Activated CD8-positive, alpha-beta memory T cell treated with anti-CD3 and anti-CD28 coated beads, Interleukin-2, amount 50 U/mL, for 1 hour (primary cell): ENCODE data around the gene POU2F2.
A peak's percentile ranks its signal among the peaks of the same experiment; 100 is the strongest.

Experiments
- DNase-seq: peaks from one replicate; pipeline ENCODE4 v3.0.0-alpha.2; 2020; ENCODE audit errors: extremely low read depth

The POU2F2 gene

GRCh38 chr19:42132030-42132628, at the start of gene POU2F2:
POU2F2 (minus strand) TSS chr19:42132446; CDS start chr19:42132411, 35 bp downstream.
- DNase-seq, result peak; percentile 78

DNA sequence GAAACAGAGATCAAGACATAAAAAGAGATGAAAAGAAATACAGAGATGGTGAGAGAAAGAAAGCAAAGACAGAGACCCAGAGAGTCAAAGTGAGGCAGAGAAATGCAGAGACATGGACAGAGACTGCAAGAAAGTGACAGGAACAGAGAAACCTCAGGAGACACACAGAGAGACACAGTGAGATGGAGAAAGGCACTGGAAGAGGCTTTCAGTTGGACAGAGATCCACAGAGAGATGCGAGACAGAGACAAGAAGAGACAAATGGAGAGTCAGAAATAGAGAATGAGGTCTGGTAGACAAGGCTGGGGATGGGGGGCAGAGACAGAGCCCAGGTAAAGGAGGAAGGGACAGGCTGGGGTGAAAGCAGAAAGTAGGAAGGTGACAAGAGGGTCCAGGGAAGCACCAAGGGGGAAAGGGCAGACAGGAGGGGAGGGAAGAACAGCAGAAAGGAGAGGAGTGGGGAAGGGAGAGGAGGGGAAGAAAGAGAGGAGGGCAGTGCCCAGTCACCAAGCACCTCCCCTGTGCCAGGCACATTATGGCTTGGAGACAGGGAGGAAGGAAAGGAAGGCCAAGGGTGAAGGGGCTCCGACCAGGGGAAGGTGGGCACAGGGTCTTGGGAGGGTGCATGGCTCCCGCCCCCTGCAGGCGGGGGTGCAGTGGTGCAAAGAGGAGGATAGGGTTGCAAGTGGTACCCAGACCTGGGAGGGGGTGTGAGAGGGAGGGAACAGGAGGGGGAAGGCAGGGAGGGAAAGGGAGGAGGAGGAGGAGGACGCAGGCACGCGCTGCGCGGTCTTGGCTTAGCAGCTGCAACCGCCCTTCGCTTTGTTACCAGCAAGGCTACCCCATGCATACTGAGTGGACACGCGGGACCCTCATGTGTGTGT, 46.8 kb upstream of the POU2F2 start:
- DNase-seq, result no peak

DNA sequence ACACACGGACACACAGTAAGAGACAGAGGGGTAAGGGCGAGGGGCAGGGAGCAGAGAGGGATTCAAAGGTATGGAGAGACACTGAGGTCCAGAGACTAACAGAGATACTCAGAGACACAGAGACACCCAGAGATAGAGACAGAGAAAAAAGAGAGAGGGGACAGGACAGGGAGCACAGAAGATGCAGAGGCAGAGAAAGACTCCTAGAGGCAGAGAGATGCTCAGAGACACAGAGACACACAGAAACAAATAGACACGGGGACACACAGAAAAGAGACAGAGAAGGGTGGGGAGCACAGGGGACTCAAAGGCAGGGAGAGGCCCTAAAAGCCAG, 45.4 kb upstream of the POU2F2 start:
- DNase-seq, result no peak

DNA sequence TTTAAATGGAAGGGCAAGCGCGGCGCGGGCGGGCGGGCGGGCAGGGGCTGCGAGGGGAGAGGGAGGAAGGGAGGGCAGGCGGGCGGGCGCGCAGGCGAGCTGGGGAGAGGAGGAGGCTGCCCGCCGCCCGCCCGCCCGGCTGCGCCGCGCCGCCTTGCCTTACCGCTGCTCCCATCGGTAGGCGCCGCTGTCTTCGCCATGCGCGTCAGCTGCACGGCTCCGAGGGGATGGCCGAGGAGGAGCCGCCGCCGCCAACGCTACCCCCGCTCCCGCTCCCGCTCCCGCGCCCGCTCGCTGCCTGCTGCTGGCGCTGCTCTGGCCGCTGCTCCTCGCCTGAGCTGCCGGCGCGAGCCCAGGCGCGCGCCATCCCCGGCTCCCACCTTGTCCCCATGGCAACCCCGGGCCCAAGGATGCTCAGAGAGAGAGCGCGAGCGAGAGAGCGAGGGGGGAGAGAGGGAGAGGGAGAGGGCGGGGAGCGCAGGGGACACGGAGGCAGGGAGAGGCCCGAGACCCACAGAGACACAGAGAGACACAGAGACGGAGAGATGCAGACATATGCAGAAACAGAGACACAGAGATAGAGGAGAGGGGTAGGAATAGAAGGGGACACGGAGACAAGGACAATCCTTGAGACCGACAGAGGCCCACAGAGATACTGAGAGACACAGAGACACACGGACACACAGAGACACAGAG, 44.9 kb upstream of the POU2F2 start:
- peak; percentile 31 for DNase-seq

DNA sequence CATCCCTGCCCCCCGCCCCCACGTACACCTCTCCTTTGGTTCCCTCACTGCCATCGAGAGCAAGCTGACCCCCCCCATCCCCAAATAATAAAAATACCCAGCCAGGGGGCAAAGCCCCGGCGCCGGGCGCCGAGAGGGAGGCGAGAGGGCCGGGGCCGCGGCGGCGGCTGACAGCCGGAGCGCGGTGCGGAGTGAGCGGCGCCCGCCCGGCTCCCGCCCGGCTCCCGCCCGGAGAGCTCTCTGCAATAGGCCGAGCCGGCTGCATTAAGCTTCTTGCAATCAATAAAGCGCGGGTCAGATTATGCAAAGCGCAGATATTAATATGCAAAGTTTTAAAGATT, 44.4 kb upstream of the POU2F2 start:
- no peak for DNase-seq

- no peak for DNase-seq
Observed at GRCh38 chr19:42175952-42176648, 43.9 kb upstream of the POU2F2 start.

- DNase-seq, result no peak
Observed at GRCh38 chr19:42174958-42175734, 42.9 kb upstream of the POU2F2 start.

- DNase-seq, result no peak
Observed at GRCh38 chr19:42174188-42174587, 41.9 kb upstream of the POU2F2 start.

- DNase-seq, result no peak
Observed at GRCh38 chr19:42173695-42174094, 41.4 kb upstream of the POU2F2 start.

DNA sequence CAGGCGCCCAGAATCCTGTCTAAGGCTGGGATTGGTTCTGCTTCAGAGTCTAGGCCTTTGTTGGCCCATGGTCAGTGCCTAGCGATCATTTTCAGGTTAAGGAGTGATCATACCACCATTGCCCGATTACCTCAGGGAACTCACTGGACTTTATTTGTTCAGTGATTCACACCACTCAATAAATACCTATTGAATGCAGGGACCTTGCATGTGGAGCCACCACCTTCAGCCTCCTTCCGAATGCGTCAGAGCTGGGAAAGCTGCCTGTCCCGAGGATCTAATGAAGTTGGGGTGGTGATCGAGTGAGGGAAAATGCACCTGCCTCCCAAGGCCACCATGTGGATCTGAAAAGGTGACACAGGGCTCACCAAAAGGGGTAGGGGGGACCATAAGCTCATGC, 40.0 kb upstream of the POU2F2 start:
- DNase-seq, result no peak

GRCh38 chr19:42170715-42171114, 38.5 kb upstream of the POU2F2 start:
- no peak for DNase-seq

DNA sequence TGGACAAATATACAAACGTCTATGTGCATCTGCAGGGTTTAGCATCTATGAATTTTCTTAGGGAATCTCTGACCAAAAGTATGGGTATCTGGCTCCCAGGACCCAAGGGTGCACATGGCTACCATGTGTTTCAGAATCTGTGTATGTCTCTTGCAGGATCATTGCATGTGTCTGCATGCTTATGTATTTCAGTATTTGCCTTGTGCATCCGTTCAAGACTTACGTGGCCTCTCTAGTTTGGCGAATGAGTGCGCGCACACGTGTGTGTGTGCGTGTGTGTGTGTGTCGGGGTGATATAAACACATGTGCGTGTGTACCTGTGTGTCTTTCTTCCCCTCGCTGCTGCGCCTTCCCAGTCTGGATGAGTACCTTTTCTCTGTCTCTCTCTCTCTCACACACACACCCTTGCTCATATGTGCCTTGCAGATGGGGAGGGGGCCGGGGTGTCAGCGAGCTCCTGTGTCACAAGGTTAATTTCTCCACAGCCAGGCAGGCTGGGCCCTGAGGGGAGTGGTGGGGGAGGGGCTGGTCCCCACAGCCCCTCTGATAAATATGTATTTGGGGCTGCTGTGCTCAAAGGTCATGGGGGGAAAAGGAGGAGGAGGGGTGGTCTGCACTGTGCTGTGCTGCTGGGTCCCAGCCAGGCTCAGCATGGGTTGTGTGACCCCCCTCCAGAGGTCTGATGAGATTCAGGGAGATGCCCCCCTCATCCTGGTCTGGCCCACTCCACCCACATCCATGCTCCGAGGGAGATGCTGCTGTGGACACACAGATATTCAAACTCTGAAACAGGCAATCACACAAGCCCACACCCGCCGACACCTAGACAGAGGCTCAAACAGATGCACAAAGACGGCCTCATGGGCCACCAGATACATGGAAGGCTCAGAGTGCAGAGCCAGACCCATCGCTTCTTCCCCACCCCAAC, 37.5 kb upstream of the POU2F2 start:
- no peak for DNase-seq

DNA sequence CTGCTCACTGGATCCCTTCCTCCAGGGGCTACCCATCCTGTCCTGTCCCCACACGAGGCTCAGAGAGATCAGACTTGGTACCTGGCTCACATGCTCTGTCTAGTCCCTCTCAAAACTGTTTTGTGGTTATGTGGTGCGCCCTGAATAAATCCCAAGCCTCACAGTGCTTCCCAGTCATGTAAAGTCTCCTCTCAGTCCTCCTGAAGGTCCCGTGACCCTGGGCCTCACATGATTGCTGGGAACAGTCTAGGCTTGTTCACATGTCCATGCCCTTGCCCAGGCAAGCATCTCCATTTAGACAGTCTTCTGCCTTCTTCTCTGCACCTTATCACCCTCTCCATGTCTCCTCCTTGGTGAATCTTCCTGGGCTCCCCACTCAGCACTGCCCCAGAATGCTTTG, 36.0 kb upstream of the POU2F2 start:
- DNase-seq, result no peak

DNA sequence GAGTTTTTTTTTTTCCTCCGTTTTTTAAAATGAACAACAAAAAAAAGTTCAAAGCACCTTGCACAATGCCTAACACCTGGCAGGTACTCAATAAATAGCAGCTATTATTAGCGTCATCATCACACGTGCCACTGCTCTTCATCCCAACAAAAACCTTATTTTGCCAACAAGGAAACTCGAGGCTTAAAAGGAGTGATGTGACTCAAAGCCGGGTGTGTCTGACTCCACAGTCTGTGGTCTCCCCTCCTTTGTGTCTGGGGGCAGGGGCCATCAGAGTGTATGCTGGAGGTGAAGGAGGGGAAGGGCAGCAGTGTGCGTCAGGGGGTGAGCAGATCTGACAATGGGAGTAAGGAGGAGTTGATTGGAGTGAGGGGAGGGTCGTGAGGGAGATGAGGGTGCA, 34.1 kb upstream of the POU2F2 start:
- no peak for DNase-seq

DNA sequence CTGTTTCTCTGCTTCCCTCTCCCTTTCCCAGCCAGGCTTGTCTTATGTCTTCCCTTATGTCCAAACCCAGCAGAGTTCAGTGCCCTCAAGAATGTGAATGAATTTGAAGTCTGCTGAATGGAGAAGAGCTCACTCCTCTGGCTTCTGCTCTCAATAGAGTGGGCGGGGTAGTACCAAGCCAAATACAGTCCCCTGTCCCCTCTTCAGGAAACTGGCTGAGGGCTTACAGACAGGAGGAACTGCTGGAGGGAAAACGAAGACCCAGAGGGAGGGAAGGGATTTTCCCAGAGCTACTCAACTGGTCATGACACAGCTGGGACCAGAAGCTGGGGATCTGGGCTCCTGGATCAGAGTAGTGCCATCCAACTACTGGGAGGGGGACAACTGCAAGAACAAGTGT, 32.9 kb upstream of the POU2F2 start:
- DNase-seq, result no peak

- DNase-seq, result no peak
Observed at GRCh38 chr19:42161616-42162263, 29.5 kb upstream of the POU2F2 start.

DNA sequence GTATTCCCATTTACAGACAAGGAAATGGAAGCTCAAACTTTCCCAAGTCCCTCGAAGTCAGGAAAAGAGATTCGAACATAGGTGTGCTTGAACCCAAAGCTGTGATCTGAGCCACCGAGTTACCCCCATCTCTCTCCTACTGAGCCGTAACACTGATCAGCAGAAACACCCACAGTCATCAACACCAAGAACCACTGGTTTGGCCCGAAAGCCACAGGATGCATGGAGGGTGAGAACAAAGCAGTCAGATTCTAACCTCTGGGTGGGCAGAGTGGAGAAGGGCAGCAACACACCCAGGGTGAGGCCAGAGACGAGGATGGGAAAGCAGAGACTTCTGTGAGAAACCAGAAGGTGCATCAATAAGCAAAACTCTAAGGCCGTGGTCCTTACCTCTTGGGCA, 27.7 kb upstream of the POU2F2 start:
- no peak for DNase-seq

DNA sequence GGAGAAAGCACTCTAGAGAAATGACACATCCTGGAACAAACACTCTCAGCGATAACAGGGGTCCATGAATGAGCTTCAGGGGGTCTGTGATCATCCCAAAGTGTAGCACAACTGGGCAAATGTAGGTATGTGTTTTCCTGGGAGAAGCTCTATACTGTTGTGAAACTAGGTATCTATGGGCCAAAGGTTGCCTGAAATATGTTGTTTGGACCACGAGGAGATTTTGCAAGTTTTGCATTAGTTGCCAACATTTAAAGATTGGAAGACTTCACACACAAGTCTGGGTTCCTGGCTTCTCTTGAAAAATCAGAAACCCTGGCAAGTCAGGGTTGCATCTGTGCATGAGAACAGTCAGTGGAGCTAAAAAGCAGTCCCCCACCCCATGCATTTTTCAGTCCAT, 26.7 kb upstream of the POU2F2 start:
- DNase-seq, result no peak

GRCh38 chr19:42156571-42156970, 24.3 kb upstream of the POU2F2 start:
- DNase-seq, result no peak

DNA sequence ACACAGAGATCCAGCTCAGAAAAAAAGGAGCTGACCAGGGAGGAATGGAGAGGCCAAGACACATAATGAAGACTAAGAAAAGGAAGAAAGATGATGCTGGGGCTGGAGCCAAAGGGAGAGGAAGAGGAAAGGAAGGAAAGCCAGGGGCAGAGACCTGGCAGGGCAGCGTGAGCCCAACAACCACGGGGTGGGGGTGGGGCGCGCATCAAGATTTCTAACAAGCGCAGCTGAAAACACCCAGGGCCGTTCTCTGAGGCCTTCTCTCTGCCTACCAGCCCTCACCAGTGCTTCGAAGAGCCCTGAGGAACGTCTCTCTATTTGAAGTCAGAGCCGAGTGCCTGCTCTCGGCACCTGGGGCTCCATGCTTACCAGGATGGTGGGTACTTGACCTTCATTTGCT, 23.6 kb upstream of the POU2F2 start:
- DNase-seq, result no peak
